H1 (cell line): ENCODE data around the gene OR6B2. TPM values are rescaled to one million over a fixed set of nuclear protein-coding genes. Genes with fewer than 3 reads are reported as not detected.

ENCODE experiments used
- CEBPB ChIP-seq: IDR thresholded peaks from 2 replicates; pipeline ENCODE4 v1.6.1; 2012; ENCODE audit warnings: low read depth, low read length
- CHD2 ChIP-seq: IDR thresholded peaks from 2 replicates; pipeline ENCODE4 v1.6.1; 2012; ENCODE audit warnings: low read length, improper control_type of control experiment
- CHD7 ChIP-seq: fragments of 300-600 bp; sonication (generic); IDR thresholded peaks from 2 replicates; pipeline ENCODE4 v1.7.1; 2012; ENCODE audit warnings: low read length, moderate library complexity, mild to moderate bottlenecking, inconsistent platforms; ENCODE audit not compliant: insufficient replicate concordance
- GABPA ChIP-seq: IDR thresholded peaks from 2 replicates; pipeline ENCODE4 v1.6.1; 2011; ENCODE audit warnings: mild to moderate bottlenecking, low read length, moderate library complexity, borderline replicate concordance; ENCODE audit not compliant: insufficient read depth
- MAX ChIP-seq: IDR thresholded peaks from 2 replicates; pipeline ENCODE4 v1.6.1; 2012; ENCODE audit warnings: inconsistent platforms
- NRF1 ChIP-seq: IDR thresholded peaks from 2 replicates; pipeline ENCODE4 v1.6.1; 2011; ENCODE audit warnings: mild to moderate bottlenecking, low read depth, low read length, improper control_type of control experiment
- TAF7 ChIP-seq: optimal IDR thresholded peaks from 2 replicates; pipeline ENCODE3; 2011; ENCODE audit warnings: low read depth, mild to moderate bottlenecking, inconsistent platforms, low read length, moderate library complexity, borderline replicate concordance
- polyA plus RNA-seq, 7 experiments: library from polyadenylated mRNA; depleted of rRNA in 3 of 7; stranded (reverse) in 5 of 7; unstranded in 2 of 7; fragments of >200 nt in 5 of 7; fragments of 200-250 nt in 2 of 7; gene quantifications; 1 replicate in 5 of 7; 2 replicates in 1 of 7; 4 replicates in 1 of 7; pipeline versions ENCODE4 v1.2.1 to v1.2.3, GENCODE V29; 2011 to 2013; ENCODE audit warnings: missing spikeins in 2 of 7, mixed read lengths in 2 of 7
- total RNA-seq: library from RNA; stranded (reverse); fragmentation: NEBNext Ultra II Directional; extraction: Animal tissue kit (Norgen Biotek cat#: 25700); gene quantifications from 2 replicates; pipeline ENCODE4 v1.2.1, GENCODE V29; 2021

The OR6B2 gene
- total and polyA plus RNA-seq, 2 of the 8 experiments (the other 6 are each of a cell fraction or from before 2014, with no cell fraction given) = not detected

- TF ChIP-seq CHD7 = no peak
- no peak for TF ChIP-seq CHD2
- TF ChIP-seq MAX = no peak
- TF ChIP-seq NRF1 = no peak
- TF ChIP-seq CEBPB = no peak
- no peak for TF ChIP-seq TAF7
- no peak for TF ChIP-seq GABPA
Measured at GRCh38 chr2:240041363-240041762, 11.1 kb upstream of the OR6B2 start (continued).
